Suprapubic skin (tissue), 4 donors: ENCODE data around the gene DTWD1.

ENCODE experiments used
- CTCF ChIP-seq, 2 donors: fragments of 200-600 bp in 1 of 2; fragments of 450-650 bp in 1 of 2; sonication (generic) in 1 of 2; IDR thresholded peaks; one replicate each; pipeline ENCODE4 v1.5.1; 2016 to 2019; ENCODE audit warnings: antibody characterized with exemption in 2 of 2, mild to moderate bottlenecking in 1 of 2, moderate library complexity in 1 of 2
- EP300 ChIP-seq: sonication (generic); formaldehyde crosslinking; IDR thresholded peaks from one replicate; pipeline ENCODE4 v1.6.1; 2017; ENCODE audit warnings: antibody characterized with exemption
- POLR2A ChIP-seq, 2 donors: fragments of 450-650 bp; IDR thresholded peaks; one replicate each; pipeline ENCODE4 v1.6.1; 2017; ENCODE audit warnings: antibody characterized with exemption in 2 of 2, mild to moderate bottlenecking in 2 of 2, moderate library complexity in 2 of 2
- POLR2AphosphoS5 ChIP-seq, 3 donors: sonication (generic); formaldehyde crosslinking; IDR thresholded peaks; one replicate each; pipeline ENCODE4 v1.6.1; 2017; ENCODE audit warnings: antibody characterized with exemption in 3 of 3

GRCh38 chr15:49656734-49657133, 35.9 kb downstream of the DTWD1 start:
- TF ChIP-seq CTCF (IDR thresholded peaks at IDR 0.05) (no peak), EP300 (no peak), POLR2AphosphoS5 (IDR thresholded peaks at IDR 0.05) (no peak), POLR2A (IDR thresholded peaks at IDR 0.05) (no peak)
